ENCODE results near the gene THY1. TPM values are rescaled to one million over a fixed set of nuclear protein-coding genes. Genes with fewer than 3 reads are reported as not detected.
A peak's percentile ranks its signal among the peaks of the same experiment; 100 is the strongest.
"Not testable (repeated sequence)": the region's sequence is repeated elsewhere in the genome, so short reads cannot be mapped to it uniquely, and the experiment has no call there.

Gene THY1
- polyA plus RNA-seq, 3 donors, result 70.0 to 86.0 (median 75.2) TPM

DNA sequence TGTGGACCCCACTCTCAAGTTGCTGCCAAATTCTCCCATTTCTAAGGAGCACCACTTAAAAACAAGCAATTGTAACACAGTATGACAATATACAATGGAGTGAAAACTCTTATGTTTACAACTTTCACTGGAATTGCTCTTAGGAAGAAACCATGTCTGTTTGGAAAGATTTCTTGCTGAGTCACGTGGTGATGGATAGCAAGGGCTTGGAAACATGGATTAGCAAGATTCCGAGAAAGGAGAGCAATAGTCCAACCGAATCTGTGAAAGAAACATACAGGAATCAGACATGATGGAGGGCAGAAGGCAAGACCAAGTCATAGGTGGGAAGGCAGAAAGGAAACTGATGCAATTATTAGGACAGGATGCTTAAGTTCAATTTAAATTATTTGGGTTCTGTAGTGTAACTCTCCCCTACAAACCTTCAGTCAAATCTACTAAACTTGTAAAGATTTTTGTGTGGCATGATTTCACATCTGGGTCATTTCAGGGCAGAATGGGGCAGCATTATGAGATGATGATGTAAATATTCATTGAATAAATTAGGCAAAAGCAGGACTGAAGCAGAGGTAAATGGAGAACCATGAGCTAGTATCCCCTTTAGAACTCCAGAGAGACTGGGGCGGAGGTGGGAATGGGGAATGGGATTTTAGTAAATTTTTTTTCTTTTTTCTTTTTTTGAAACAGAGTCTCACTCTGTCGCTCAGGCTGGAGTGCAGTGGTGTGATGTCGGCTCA lies 27.8 kb upstream of the THY1 start:
- DNase-seq (ENCODE audit: extremely low read depth in 1 of 11, low read depth in 9 of 11, low spot score in 4 of 11), result no peak

DNA sequence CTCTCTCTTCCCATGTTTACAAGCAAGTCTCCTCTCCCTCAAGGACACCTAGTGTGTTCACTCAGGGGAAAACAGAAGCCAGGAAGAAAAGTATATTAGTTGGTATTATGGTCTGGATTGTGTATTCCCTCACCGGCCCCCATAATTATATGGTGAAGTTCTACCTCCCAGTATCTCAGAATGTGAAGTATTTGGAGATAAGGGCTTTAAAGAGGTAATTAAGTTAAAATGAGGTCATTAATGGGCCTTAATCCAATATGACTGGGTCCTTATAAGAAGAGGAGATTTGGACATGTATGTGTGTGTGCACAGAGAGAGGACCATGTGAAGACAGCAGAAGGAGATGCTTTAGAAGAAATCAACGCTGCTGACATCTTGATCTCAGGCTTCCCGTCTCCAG lies 26.5 kb upstream of the THY1 start:
- DNase-seq (ENCODE audit: extremely low read depth in 1 of 11, low read depth in 9 of 11, low spot score in 4 of 11), result no peak

GRCh38 chr11:119448380-119448779 lies 25.4 kb upstream of the THY1 start:
- no peak for DNase-seq (ENCODE audit: extremely low read depth in 1 of 11, low read depth in 9 of 11, low spot score in 4 of 11)

DNA sequence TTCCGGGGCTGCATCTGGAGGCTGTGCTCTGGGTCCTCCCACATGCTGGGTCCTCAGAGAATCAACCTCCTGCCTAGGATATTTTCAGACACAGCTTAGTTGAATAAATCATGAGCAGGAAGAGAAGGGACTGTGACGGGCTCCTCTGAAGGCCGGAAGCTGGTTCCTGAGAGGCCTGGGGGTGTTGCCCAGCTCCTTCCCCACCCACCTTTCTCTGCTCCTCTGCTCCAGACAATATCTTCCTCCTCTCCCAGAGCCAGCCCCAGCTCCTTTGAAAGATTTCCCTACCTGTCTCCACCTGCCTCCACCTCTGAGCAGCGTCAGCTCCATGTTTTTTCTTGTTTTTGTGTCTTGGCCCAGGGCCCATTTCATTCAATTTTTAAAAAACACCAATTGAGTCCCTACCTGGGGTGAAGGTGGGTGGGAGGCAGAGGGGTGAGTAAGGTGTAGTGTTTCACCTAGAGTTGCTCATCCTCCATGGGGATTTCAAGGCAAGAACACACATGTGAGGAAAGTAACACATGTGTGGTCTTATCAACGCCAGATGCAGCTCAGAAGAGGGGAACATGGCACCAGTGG lies 24.8 kb upstream of the THY1 start:
- DNase-seq (ENCODE audit: extremely low read depth in 1 of 11, low read depth in 9 of 11, low spot score in 4 of 11), result peak in 1 of 11 donors; percentile 28

DNA sequence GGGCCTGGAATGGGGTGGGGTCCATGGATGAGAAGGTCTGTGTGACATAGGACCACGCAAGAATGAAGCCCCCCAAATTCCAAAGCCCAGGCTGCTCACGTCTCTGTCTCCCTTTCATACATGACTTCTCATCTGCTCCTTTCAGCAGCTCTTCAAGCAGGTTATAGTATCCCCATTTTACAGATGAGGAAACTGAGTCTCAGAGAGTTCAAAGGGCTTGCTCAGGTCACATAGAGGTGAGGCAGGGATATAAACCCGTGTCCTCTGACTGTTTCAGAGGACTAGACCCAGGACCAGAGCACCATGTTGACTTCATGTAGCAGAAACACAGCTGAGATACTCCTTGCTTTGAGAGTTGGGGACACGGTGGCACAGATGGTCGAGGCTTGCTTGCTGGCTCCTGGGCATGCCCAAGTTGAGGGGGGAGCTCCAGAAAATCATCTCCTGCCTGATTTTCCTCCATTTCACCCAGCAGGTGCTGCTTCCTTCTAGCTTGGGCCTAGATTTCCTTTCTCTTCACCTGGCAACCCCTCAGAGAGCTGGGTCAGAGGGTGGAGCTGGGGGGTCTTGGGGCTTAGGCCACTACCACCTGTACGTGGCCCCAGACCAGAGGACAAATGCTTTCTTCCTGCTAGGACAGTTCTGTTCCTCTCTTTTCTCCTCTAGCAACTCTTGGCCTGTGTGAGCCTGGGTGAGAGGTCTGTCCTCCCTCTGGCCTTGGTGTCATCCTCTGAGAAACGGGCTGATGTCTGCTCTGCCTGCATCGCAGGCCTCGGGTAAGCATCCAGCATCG lies 24.1 kb upstream of the THY1 start:
- no peak for DNase-seq (ENCODE audit: extremely low read depth in 1 of 11, low read depth in 9 of 11, low spot score in 4 of 11)

DNA sequence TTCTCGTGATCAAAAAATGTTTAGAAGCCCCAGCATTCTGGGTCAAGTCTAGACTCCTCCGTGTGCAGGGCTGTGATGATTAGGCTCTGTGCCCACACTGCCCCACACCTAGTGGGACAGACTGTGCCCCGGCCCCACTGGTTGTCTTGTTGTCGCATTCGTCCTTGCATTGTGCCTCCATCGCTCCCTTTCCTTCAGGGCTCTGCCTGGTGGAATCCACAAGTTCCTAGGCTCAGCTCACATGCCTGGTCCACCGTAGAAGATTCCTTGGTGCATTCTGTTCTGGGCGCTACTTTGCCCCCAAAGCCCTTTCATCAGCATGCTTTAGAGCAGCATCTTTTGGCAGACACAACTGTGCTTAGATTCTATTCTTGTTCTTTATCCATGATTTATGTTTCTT lies 23.5 kb upstream of the THY1 start:
- DNase-seq (ENCODE audit: extremely low read depth in 1 of 11, low read depth in 9 of 11, low spot score in 4 of 11), result no peak

- DNase-seq (ENCODE audit: extremely low read depth in 1 of 11, low read depth in 9 of 11, low spot score in 4 of 11), result no peak
These were observed 22.9 kb upstream of the THY1 start for GRCh38 chr11:119445850-119446249.

DNA sequence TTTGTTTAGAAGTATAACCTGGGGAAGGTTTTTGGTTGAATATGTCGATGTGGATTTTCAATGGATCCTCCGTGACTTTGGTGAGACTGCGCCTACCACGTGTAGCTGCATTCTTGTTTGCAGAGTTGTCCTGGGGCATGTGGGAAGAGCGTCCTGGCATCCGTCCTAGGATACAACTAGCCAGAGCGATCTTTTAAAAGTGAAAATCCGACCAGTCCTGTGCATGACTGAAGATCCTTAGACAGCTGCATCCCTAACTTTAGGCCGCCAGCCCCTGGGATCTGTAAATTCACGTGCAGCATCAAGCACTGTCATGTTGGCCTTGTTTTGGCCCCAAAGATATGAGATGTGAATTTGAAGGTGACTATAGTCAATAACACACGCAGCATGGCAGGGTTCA lies 22.4 kb upstream of the THY1 start:
- DNase-seq (ENCODE audit: extremely low read depth in 1 of 11, low read depth in 9 of 11, low spot score in 4 of 11), result no peak

GRCh38 chr11:119441898-119442243 lies 18.9 kb upstream of the THY1 start:
- DNase-seq (ENCODE audit: extremely low read depth in 1 of 11, low read depth in 9 of 11, low spot score in 4 of 11), result no peak

DNA sequence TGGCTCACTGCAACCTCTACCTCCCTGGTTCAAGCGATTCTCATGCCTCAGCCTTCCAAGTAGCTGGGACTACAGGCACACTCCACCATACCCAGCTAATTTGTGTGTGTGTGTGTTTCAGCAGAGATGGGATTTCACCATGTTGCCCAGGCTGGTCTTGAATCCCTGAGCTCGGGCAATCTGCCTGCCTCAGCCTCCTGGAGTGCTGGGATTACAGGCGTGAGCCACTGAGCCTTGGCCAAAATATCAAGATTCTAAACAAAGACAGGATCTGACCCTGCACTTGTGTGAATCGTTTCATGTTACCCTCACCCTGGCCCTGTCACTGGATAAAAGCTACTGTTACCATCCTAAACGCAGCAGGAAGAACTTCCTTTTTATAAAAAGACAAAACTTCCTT lies 15.6 kb upstream of the THY1 start:
- DNase-seq (ENCODE audit: extremely low read depth in 1 of 11, low read depth in 9 of 11, low spot score in 4 of 11), result no peak

GRCh38 chr11:119437521-119437920 lies 14.5 kb upstream of the THY1 start:
- not testable (repeated sequence) for DNase-seq (ENCODE audit: extremely low read depth in 1 of 11, low read depth in 9 of 11, low spot score in 4 of 11)

GRCh38 chr11:119436711-119437110 lies 13.7 kb upstream of the THY1 start:
- DNase-seq (ENCODE audit: extremely low read depth in 1 of 11, low read depth in 9 of 11, low spot score in 4 of 11), result no peak

- DNase-seq (ENCODE audit: extremely low read depth in 1 of 11, low read depth in 9 of 11, low spot score in 4 of 11), result no peak
These were observed 13.1 kb upstream of the THY1 start for GRCh38 chr11:119436093-119436492.

- no peak for DNase-seq (ENCODE audit: extremely low read depth in 1 of 11, low read depth in 9 of 11, low spot score in 4 of 11)
These were observed 11.8 kb upstream of the THY1 start for GRCh38 chr11:119434591-119435330.

DNA sequence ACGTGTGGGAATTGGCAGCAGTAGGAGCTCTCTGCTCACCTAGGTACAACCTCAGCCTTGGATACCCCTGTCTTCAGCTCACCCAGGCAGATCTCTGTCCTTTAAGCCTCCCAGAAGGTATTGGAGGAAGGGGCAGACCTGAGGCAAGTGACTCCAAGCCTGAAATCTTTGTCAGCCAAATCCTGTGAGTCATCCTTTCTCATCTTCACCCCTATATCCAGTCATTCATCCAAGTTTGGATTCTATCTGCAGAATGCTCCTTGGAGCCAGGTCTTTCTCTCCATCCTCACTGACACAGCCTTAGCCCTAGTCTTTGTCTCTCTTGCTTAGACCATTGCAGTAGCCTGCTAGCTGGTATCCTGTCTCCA lies 10.4 kb upstream of the THY1 start:
- no peak for DNase-seq (ENCODE audit: extremely low read depth in 1 of 11, low read depth in 9 of 11, low spot score in 4 of 11)

DNA sequence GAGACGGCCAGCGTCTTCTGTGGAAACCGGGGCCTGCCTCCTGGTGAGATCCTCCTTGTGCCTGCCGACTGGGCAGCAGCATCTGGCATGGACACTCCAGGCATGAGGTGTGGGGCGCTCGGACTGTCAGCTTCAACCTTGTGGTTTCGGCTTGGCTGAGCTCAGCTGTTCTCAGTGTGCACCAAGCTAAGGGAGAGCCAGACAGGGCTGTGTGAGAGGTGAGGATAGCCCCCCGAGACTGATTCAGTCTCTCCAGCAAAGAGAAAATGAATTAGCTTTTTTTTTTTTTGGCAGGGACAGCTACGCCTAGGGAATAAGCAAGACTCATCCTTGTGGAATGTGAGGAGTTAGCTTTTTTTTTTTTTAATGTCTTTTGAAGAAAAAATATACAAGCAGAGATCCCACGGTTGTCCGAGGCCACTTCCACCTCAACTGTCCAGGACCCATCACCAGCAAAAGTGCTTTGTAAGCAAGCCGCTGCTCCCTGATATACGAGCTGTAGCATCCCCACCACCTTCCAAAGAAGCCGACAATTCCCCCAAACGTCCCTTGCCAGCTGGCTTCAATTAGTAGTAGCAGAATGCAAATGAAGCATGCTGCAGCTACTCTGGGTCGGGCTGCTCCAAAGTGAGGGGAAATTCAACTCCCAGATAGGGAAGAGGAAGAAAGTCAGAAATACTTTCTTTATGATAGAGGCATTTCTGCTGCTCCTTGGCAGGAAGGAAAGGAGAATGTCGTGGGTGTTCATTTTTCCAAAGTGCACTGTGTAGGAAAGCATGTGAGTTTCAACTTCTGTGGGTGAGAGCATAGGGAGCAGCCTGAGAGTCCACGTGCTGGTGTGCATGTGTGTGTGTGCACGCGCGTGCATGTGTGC lies 9.7 kb upstream of the THY1 start:
- peak in 2 of 11 donors; percentile 30 to 32 for DNase-seq (ENCODE audit: extremely low read depth in 1 of 11, low read depth in 9 of 11, low spot score in 4 of 11)

- DNase-seq (ENCODE audit: extremely low read depth in 1 of 11, low read depth in 9 of 11, low spot score in 4 of 11), result no peak
These were observed 8.6 kb upstream of the THY1 start for GRCh38 chr11:119431523-119431922.

DNA sequence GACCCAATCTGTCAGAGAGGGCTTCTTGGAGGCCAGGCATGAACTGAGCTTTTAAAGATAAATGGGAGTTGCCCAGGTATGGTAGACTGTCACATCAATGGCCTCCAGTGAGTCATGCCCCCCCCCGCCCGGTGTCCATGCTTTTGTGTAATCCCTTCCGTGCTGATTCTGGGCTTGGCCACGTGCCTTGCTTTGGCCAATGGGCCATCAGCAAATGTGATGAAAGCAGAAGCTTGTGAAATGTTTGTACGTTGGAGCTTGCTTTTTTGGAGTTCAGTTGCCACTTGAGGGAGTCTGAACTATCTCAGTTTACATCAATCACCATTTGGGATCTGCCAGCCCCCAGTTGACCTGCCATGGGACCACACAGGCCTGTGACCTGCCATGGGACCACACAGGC lies 4.3 kb upstream of the THY1 start:
- DNase-seq (ENCODE audit: extremely low read depth in 1 of 11, low read depth in 9 of 11, low spot score in 4 of 11), result no peak

DNA sequence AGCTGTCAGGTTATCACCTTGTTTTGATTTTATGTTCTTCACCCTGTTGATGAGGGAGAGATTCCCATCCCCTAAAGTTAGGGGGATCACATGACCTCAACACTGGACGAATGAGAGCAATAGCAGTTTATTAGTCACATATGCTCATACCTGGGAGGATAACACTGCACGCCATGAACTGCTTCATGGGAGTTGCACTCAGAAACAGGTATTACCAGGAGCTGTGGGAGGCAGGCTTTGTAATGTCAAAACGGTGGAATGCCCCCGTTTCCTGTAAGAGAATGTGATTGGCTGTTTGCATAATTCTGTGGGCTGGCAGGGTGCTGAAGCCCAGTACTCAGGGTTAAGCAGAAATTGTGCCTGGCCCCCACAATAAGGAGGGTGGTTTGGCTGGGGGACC lies 3.2 kb upstream of the THY1 start:
- no peak for DNase-seq (ENCODE audit: extremely low read depth in 1 of 11, low read depth in 9 of 11, low spot score in 4 of 11)
